ENCODE results near the gene KCTD2.

- TF ChIP-seq POLR2AphosphoS5 (IDR thresholded peaks at IDR 0.05; ENCODE audit: low read depth, low read length), result no peak
- TF ChIP-seq, protein P1, sequence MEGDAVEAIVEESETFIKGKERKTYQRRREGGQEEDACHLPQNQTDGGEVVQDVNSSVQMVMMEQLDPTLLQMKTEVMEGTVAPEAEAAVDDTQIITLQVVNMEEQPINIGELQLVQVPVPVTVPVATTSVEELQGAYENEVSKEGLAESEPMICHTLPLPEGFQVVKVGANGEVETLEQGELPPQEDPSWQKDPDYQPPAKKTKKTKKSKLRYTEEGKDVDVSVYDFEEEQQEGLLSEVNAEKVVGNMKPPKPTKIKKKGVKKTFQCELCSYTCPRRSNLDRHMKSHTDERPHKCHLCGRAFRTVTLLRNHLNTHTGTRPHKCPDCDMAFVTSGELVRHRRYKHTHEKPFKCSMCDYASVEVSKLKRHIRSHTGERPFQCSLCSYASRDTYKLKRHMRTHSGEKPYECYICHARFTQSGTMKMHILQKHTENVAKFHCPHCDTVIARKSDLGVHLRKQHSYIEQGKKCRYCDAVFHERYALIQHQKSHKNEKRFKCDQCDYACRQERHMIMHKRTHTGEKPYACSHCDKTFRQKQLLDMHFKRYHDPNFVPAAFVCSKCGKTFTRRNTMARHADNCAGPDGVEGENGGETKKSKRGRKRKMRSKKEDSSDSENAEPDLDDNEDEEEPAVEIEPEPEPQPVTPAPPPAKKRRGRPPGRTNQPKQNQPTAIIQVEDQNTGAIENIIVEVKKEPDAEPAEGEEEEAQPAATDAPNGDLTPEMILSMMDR (IDR thresholded peaks at IDR 0.05), result no peak
- TF ChIP-seq, protein P2, sequence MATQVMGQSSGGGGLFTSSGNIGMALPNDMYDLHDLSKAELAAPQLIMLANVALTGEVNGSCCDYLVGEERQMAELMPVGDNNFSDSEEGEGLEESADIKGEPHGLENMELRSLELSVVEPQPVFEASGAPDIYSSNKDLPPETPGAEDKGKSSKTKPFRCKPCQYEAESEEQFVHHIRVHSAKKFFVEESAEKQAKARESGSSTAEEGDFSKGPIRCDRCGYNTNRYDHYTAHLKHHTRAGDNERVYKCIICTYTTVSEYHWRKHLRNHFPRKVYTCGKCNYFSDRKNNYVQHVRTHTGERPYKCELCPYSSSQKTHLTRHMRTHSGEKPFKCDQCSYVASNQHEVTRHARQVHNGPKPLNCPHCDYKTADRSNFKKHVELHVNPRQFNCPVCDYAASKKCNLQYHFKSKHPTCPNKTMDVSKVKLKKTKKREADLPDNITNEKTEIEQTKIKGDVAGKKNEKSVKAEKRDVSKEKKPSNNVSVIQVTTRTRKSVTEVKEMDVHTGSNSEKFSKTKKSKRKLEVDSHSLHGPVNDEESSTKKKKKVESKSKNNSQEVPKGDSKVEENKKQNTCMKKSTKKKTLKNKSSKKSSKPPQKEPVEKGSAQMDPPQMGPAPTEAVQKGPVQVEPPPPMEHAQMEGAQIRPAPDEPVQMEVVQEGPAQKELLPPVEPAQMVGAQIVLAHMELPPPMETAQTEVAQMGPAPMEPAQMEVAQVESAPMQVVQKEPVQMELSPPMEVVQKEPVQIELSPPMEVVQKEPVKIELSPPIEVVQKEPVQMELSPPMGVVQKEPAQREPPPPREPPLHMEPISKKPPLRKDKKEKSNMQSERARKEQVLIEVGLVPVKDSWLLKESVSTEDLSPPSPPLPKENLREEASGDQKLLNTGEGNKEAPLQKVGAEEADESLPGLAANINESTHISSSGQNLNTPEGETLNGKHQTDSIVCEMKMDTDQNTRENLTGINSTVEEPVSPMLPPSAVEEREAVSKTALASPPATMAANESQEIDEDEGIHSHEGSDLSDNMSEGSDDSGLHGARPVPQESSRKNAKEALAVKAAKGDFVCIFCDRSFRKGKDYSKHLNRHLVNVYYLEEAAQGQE (IDR thresholded peaks at IDR 0.05; ENCODE audit: insufficient read depth in 1 of 2, low read depth in 2 of 2, low read length in 1 of 2), result no peak
- no peak for TF ChIP-seq SIN3A (IDR thresholded peaks at IDR 0.05; ENCODE audit: borderline replicate concordance, insufficient read depth, low read depth, low read length)
Observed at GRCh38 chr17:75103601-75104554, 56.9 kb downstream of the KCTD2 start.

Measured in Panc1 (cell line).